Neural progenitor cell (in vitro differentiated cells): ENCODE data around the gene GRIK2.

Experiments used
- CTCF ChIP-seq: fragments of 200-600 bp; sonication (generic); IDR thresholded peaks from 2 replicates; pipeline ENCODE4 v1.5.1; 2017; ENCODE audit warnings: antibody characterized with exemption, mild to moderate bottlenecking
- EZH2 ChIP-seq: fragments of 200-600 bp; sonication (generic); IDR thresholded peaks from 2 replicates; pipeline ENCODE4 v1.6.1; 2017; ENCODE audit warnings: antibody characterized with exemption, mild to moderate bottlenecking, moderate library complexity

- TF ChIP-seq EZH2 (no peak), CTCF (no peak)
Measured at GRCh38 chr6:101527467-101527866, 134.0 kb downstream of the GRIK2 start.
